ENCODE data around the gene CEP162. TPM values are rescaled to one million over a fixed set of nuclear protein-coding genes. Genes with fewer than 3 reads are reported as not detected.
"Not testable (repeated sequence)": the region's sequence is repeated elsewhere in the genome, so short reads cannot be mapped to it uniquely, and the experiment has no call there.

CEP162 gene
- polyA plus RNA-seq, 10 donors: 5.1 to 8.5 (median 7.1) TPM

GRCh38 chr6:84243240-84243639, 15.8 kb upstream of the CEP162 start:
- peak in 1 of 3 donors; percentile 40 for DNase-seq

GRCh38 chr6:84242265-84242664, 14.8 kb upstream of the CEP162 start:
- no peak for DNase-seq

- no peak for DNase-seq
These were observed 728 bp upstream of the CEP162 start for GRCh38 chr6:84228198-84228543.

- DNase-seq: no peak
These were observed 404 bp downstream of the CEP162 start for GRCh38 chr6:84227044-84227433.

- no peak for DNase-seq
These were observed 3.2 kb downstream of the CEP162 start for GRCh38 chr6:84224251-84224650.

- DNase-seq: not testable (repeated sequence)
These were observed 3.8 kb downstream of the CEP162 start for GRCh38 chr6:84223608-84224007.

GRCh38 chr6:84222426-84222825, 5.0 kb downstream of the CEP162 start:
- no peak for DNase-seq

- peak in 2 of 3 donors; percentile 16 to 41 for DNase-seq
These were observed 6.5 kb downstream of the CEP162 start for GRCh38 chr6:84220809-84221409.

- DNase-seq: no peak
These were observed 9.4 kb downstream of the CEP162 start for GRCh38 chr6:84218091-84218490.

GRCh38 chr6:84213217-84213616, 14.2 kb downstream of the CEP162 start:
- no peak for DNase-seq

- no peak for DNase-seq
These were observed 23.4 kb downstream of the CEP162 start for GRCh38 chr6:84204011-84204410.

- not testable (repeated sequence) for DNase-seq
These were observed 27.5 kb downstream of the CEP162 start for GRCh38 chr6:84199987-84200386.

- no peak for DNase-seq
These were observed 29.7 kb downstream of the CEP162 start for GRCh38 chr6:84197708-84198107.

GRCh38 chr6:84193114-84193708, 34.2 kb downstream of the CEP162 start:
- DNase-seq: peak in 1 of 3 donors; percentile 57

- no peak for DNase-seq
These were observed 35.6 kb downstream of the CEP162 start for GRCh38 chr6:84191802-84192201.

- DNase-seq: not testable (repeated sequence)
These were observed 38.1 kb downstream of the CEP162 start for GRCh38 chr6:84189356-84189755.

GRCh38 chr6:84183430-84183829, 44.0 kb downstream of the CEP162 start:
- DNase-seq: no peak

GRCh38 chr6:84182001-84182400, 45.4 kb downstream of the CEP162 start:
- DNase-seq: no peak

- no peak for DNase-seq
These were observed 50.2 kb downstream of the CEP162 start for GRCh38 chr6:84177241-84177640.

GRCh38 chr6:84172574-84172973, 54.9 kb downstream of the CEP162 start:
- no peak for DNase-seq

GRCh38 chr6:84172080-84172479, 55.4 kb downstream of the CEP162 start:
- no peak for DNase-seq

GRCh38 chr6:84167457-84167856, 60.0 kb downstream of the CEP162 start:
- DNase-seq: no peak

GRCh38 chr6:84166395-84166794, 61.0 kb downstream of the CEP162 start:
- no peak for DNase-seq

GRCh38 chr6:84164328-84164727, 63.1 kb downstream of the CEP162 start:
- DNase-seq: not testable (repeated sequence)
